IMR-90 (cell line): Measurements from ENCODE around the gene MAP7. TPM values are rescaled to one million over a fixed set of nuclear protein-coding genes. Genes with fewer than 3 reads are reported as not detected.

Experiments used
- ATAC-seq: fragments of 200-7000 bp; cut with Tn5 transposase; 2 replicates; pipeline ENCODE4 v1.9.1; 2020; ENCODE audit warnings: low read depth, mild to moderate bottlenecking, moderate library complexity
- BruUV-seq: library from RNA; stranded (reverse); fragments of 400-500 nt; replicated peaks from 2 replicates; lab custom pipeline; 2021; lab: Mats Ljungman, UMichigan
- CTCF ChIA-PET: fragments of 300-600 bp; formaldehyde crosslinking; extraction: SDS; loops from one replicate; lab custom pipeline; 2021; ENCODE audit warnings: antibody characterized with exemption; lab: Yijun Ruan, JAX
- POLR2A ChIA-PET: fragments of 300-600 bp; sonication (Branson Sonifier 250); formaldehyde crosslinking; loops from one replicate; lab custom pipeline; 2022; ENCODE audit warnings: antibody characterized with exemption; ENCODE audit not compliant: unreplicated experiment; lab: Charles Lee
- DNase-seq: peaks from one replicate; pipeline ENCODE4 v3.0.0; 2013
- H2AFZ ChIP-seq: replicated peaks from 2 replicates; pipeline ENCODE3; 2013; ENCODE audit warnings: low read length, mild to moderate bottlenecking; ENCODE audit not compliant: poor library complexity
- H2AK5ac ChIP-seq: 2 replicates; pipeline ENCODE4 v1.6.1; 2013; ENCODE audit warnings: low read depth, low read length, inconsistent platforms
- H2AK9ac ChIP-seq: replicated peaks from 2 replicates; pipeline ENCODE3; 2013; ENCODE audit warnings: mild to moderate bottlenecking, low read depth, low read length, moderate library complexity; ENCODE audit not compliant: poor library complexity
- H2BK120ac ChIP-seq: 2 replicates; pipeline ENCODE4 v1.6.1; 2013; ENCODE audit warnings: low read depth, low read length, inconsistent platforms
- H2BK15ac ChIP-seq: 3 replicates; pipeline ENCODE4 v1.6.1; 2013; ENCODE audit warnings: low read depth, low read length, inconsistent platforms
- H2BK20ac ChIP-seq: 2 replicates; pipeline ENCODE4 v1.6.1; 2013; ENCODE audit warnings: low read depth, mild to moderate bottlenecking, inconsistent platforms, low read length, moderate library complexity
- H2BK5ac ChIP-seq: 2 replicates; pipeline ENCODE4 v1.6.1; 2013; ENCODE audit warnings: mild to moderate bottlenecking, low read depth, low read length, inconsistent platforms; ENCODE audit not compliant: poor library complexity, severe bottlenecking
- H3K14ac ChIP-seq: replicated peaks from 2 replicates; pipeline ENCODE4 v1.6.1; 2013; ENCODE audit warnings: low read depth, low read length, inconsistent platforms
- H3K18ac ChIP-seq: 2 replicates; pipeline ENCODE4 v1.6.1; 2013; ENCODE audit warnings: low read depth, low read length, control low read depth
- H3K23ac ChIP-seq: 2 replicates; pipeline ENCODE4 v1.6.1; 2013; ENCODE audit warnings: low read depth, low read length, inconsistent platforms
- H3K27ac ChIP-seq: 2 replicates; pipeline ENCODE4 v1.5.1; 2013; ENCODE audit warnings: mild to moderate bottlenecking, control low read depth, low read length; ENCODE audit not compliant: insufficient read depth
- H3K27me3 ChIP-seq: 2 replicates; pipeline ENCODE4 v1.6.1; 2013; ENCODE audit warnings: low read length; ENCODE audit not compliant: control insufficient read depth, insufficient read depth
- H3K36me3 ChIP-seq: 2 replicates; pipeline ENCODE4 v1.6.1; 2013; ENCODE audit warnings: low read length, mixed read lengths; ENCODE audit not compliant: control insufficient read depth, insufficient read depth
- H3K4ac ChIP-seq: 2 replicates; pipeline ENCODE4 v1.6.1; 2013; ENCODE audit warnings: low read depth, low read length, inconsistent platforms
- H3K4me1 ChIP-seq: 2 replicates; pipeline ENCODE4 v1.6.1; 2013; ENCODE audit warnings: low read length, mixed read lengths; ENCODE audit not compliant: control insufficient read depth, insufficient read depth
- H3K4me2 ChIP-seq: 2 replicates; pipeline ENCODE4 v1.6.1; 2013; ENCODE audit warnings: low read depth, mild to moderate bottlenecking, control low read depth, low read length, moderate library complexity
- H3K4me3 ChIP-seq: 2 replicates; pipeline ENCODE4 v1.5.1; 2013; ENCODE audit warnings: low read depth, mild to moderate bottlenecking, control low read depth, low read length, moderate library complexity; ENCODE audit not compliant: insufficient read depth
- H3K56ac ChIP-seq: 2 replicates; pipeline ENCODE4 v1.6.1; 2013; ENCODE audit warnings: low read length, inconsistent platforms; ENCODE audit not compliant: insufficient read depth; ENCODE audit errors: extremely low read depth
- H3K79me1 ChIP-seq, 2 experiments: 2 replicates each; pipeline ENCODE4 v1.6.1; 2013; ENCODE audit warnings: low read length in 2 of 2, inconsistent platforms in 1 of 2, low read depth in 1 of 2
- H3K9ac ChIP-seq: 2 replicates; pipeline ENCODE4 v1.6.1; 2013; ENCODE audit warnings: low read depth, low read length, control low read depth
- H3K9me1 ChIP-seq: 2 replicates; pipeline ENCODE4 v1.6.1; 2013; ENCODE audit warnings: low read length, inconsistent platforms; ENCODE audit not compliant: insufficient read depth
- H3K9me3 ChIP-seq: 2 replicates; pipeline ENCODE4 v1.6.1; 2013; ENCODE audit warnings: low read length; ENCODE audit not compliant: control insufficient read depth, insufficient read depth
- H4K20me1 ChIP-seq: 2 replicates; pipeline ENCODE4 v1.6.1; 2013; ENCODE audit warnings: low read length, inconsistent platforms; ENCODE audit not compliant: insufficient read depth
- H4K5ac ChIP-seq: 2 replicates; pipeline ENCODE4 v1.6.1; 2013; ENCODE audit warnings: mild to moderate bottlenecking, low read depth, low read length, control low read depth
- H4K8ac ChIP-seq, 2 experiments: 2 replicates each; pipeline ENCODE4 v1.6.1; 2013; ENCODE audit warnings: low read depth in 2 of 2, low read length in 2 of 2, control low read depth in 1 of 2, inconsistent platforms in 1 of 2
- H4K91ac ChIP-seq: 2 replicates; pipeline ENCODE4 v1.6.1; 2013; ENCODE audit warnings: low read depth, low read length, inconsistent platforms; ENCODE audit not compliant: insufficient read depth
- CHD1 ChIP-seq: IDR thresholded peaks from 2 replicates; pipeline ENCODE4 v1.6.1; 2012; ENCODE audit warnings: low read depth, low read length, improper control_type of control experiment
- FOS ChIP-seq: fragments of 150-350 bp; IDR thresholded peaks from 2 replicates; pipeline ENCODE4 v1.6.1; 2016; ENCODE audit warnings: low read depth, low read length
- MAFK ChIP-seq: IDR thresholded peaks from 2 replicates; pipeline ENCODE4 v1.6.1; 2012; ENCODE audit warnings: low read depth, low read length, improper control_type of control experiment
- RAD21 ChIP-seq: IDR thresholded peaks from 2 replicates; pipeline ENCODE4 v1.6.1; 2012; ENCODE audit warnings: low read length, improper control_type of control experiment
- RCOR1 ChIP-seq: IDR thresholded peaks from 2 replicates; pipeline ENCODE4 v1.6.1; 2012; ENCODE audit warnings: mild to moderate bottlenecking, low read length, improper control_type of control experiment; ENCODE audit not compliant: insufficient replicate concordance
- SMC3 ChIP-seq: fragments of 150-350 bp; IDR thresholded peaks from 2 replicates; pipeline ENCODE4 v1.6.1; 2016; ENCODE audit warnings: low read depth, mild to moderate bottlenecking, antibody characterized with exemption, low read length, moderate library complexity
- WGBS, 2 experiments: methylation state at CpG; one replicate each; pipeline versions ENCODE4 v1.1.5 to v1.1.7; 2013; ENCODE audit warnings: missing lambda C conversion rate in 2 of 2; ENCODE audit not compliant: insufficient read length in 1 of 2; ENCODE audit errors: extremely low coverage in 2 of 2; 5-methylcytosine and 5-hydroxymethylcytosine counted together
- dilution Hi-C: fragments of 300-500 bp; cut with HindIII; formaldehyde crosslinking; loops from one replicate; pipeline ENCODE4 v1.14.3; 2018; ENCODE audit warnings: low sequenced_read_pairs; ENCODE audit not compliant: unreplicated experiment
- in situ Hi-C: fragments of 300-500 bp; cut with MboI; formaldehyde crosslinking; loops from 3 replicates; pipeline ENCODE4 v1.14.3; 2019; ENCODE audit warnings: low sequenced_read_pairs, inconsistent platforms, mixed read lengths
- intact Hi-C: fragments of 100-400 bp; cut with micrococcal nuclease; formaldehyde crosslinking; loops from 2 replicates; pipeline ENCODE4 v1.10.0; 2022
- polyA plus RNA-seq, 3 experiments: library from polyadenylated mRNA; depleted of rRNA; stranded (reverse); fragments of >200 nt; gene quantifications; 2 replicates each; pipeline ENCODE4 v1.2.3, GENCODE V29; 2012; ENCODE audit warnings: low replicate concordance in 1 of 3
- total RNA-seq: library from RNA; depleted of rRNA; stranded (reverse); fragments of >200 nt; gene quantifications from 2 replicates; pipeline ENCODE4 v1.2.3, GENCODE V29; 2012
- TF ChIP-seq, protein P1 (sequence below): conservative IDR thresholded peaks from 2 replicates; pipeline ENCODE4 v1.5.1; 2012; ENCODE audit warnings: mild to moderate bottlenecking, low read depth, low read length, improper control_type of control experiment
- TF ChIP-seq, protein P2 (sequence below): fragments of 150-350 bp; IDR thresholded peaks from 2 replicates; pipeline ENCODE4 v1.6.1; 2016; ENCODE audit warnings: low read depth, mild to moderate bottlenecking, low read length, moderate library complexity, borderline replicate concordance

The MAP7 gene
- total and polyA plus RNA-seq, 2 of the 4 experiments (the other 2 are of a cell fraction): 0.19 to 0.36 TPM

DNA sequence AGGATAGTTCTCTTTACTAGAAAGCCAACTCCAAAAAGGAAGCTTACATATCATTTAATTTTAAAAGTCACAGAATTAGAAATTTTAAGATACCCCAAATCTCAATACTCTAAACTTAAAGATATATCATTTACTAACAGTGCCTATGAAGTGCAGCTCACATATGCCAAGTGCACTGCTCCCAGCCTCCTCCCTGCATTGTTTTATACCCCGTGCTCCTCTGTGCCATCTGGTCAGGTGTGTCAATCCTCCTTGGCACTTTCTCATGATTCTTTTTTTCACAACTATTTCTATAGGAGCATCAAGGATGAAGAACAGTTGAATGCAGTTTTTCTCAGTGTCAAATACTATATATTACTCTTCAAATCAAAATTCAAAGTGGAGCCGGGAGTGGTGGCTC lies 8.8 kb downstream of the MAP7 start:
- no peak overlapping the region for H3K4me3 ChIP-seq
- BruUV-seq: no TSS peak
- POLR2A ChIA-PET: no interaction called here

More for the DNA sequence above, 8.8 kb downstream of the MAP7 start:
- intact Hi-C loops (loop anchor here (10.0 kb wide), 1 partner anchor 187 kb away; no protein-coding TSS in a partner anchor), in situ Hi-C loops (loop anchor here (25.0 kb wide), 1 partner anchor 1079 kb away; no protein-coding TSS in a partner anchor), dilution Hi-C loops (no loop called here)
- no peak overlapping the region for H4K8ac ChIP-seq
- H2BK120ac ChIP-seq: no peak overlapping the region
- no peaks in the 10 kb centered on the region for H3K4me1 ChIP-seq
- H3K27me3 ChIP-seq: peaks cover 15% of the 10 kb centered on the region
- no peak overlapping the region for H3K4me2 ChIP-seq
- no peak overlapping the region for H3K23ac ChIP-seq
- H4K5ac ChIP-seq: no peak overlapping the region
- H3K9me3 ChIP-seq: no peaks in the 10 kb centered on the region
- no peak overlapping the region for H2AK5ac ChIP-seq
- no peak overlapping the region for H2AFZ ChIP-seq
- WGBS, 2 experiments: no CpG with 5 or more reads among the region's 2 CpGs
- CTCF ChIA-PET: interaction anchor here (1.3 kb wide), 1 partner anchor 9 kb away, joined by 3 read pairs; the partner anchor contains the start of gene MAP7
- H3K56ac ChIP-seq: no peak overlapping the region
- ATAC-seq: no peak
- no peak overlapping the region for H3K27ac ChIP-seq
- H3K9me1 ChIP-seq: no peaks in the 10 kb centered on the region
- TF ChIP-seq CHD1 (no peak), FOS (no peak), RAD21 (no peak), SMC3 (no peak), MAFK (no peak), RCOR1 (no peak)
- TF ChIP-seq, protein P1, sequence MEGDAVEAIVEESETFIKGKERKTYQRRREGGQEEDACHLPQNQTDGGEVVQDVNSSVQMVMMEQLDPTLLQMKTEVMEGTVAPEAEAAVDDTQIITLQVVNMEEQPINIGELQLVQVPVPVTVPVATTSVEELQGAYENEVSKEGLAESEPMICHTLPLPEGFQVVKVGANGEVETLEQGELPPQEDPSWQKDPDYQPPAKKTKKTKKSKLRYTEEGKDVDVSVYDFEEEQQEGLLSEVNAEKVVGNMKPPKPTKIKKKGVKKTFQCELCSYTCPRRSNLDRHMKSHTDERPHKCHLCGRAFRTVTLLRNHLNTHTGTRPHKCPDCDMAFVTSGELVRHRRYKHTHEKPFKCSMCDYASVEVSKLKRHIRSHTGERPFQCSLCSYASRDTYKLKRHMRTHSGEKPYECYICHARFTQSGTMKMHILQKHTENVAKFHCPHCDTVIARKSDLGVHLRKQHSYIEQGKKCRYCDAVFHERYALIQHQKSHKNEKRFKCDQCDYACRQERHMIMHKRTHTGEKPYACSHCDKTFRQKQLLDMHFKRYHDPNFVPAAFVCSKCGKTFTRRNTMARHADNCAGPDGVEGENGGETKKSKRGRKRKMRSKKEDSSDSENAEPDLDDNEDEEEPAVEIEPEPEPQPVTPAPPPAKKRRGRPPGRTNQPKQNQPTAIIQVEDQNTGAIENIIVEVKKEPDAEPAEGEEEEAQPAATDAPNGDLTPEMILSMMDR: no peak
- TF ChIP-seq, protein P2, sequence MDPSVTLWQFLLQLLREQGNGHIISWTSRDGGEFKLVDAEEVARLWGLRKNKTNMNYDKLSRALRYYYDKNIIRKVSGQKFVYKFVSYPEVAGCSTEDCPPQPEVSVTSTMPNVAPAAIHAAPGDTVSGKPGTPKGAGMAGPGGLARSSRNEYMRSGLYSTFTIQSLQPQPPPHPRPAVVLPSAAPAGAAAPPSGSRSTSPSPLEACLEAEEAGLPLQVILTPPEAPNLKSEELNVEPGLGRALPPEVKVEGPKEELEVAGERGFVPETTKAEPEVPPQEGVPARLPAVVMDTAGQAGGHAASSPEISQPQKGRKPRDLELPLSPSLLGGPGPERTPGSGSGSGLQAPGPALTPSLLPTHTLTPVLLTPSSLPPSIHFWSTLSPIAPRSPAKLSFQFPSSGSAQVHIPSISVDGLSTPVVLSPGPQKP: no peak
- no peak overlapping the region for H2BK15ac ChIP-seq
- no peak overlapping the region for H3K9ac ChIP-seq
- no peaks in the 10 kb centered on the region for H3K36me3 ChIP-seq
- no peak for DNase-seq
- no peak overlapping the region for H3K14ac ChIP-seq
- no peak overlapping the region for H3K18ac ChIP-seq
- no peaks in the 10 kb centered on the region for H3K79me1 ChIP-seq
- no peak overlapping the region for H2BK20ac ChIP-seq
- no peak overlapping the region for H4K91ac ChIP-seq
- H2BK5ac ChIP-seq: no peak overlapping the region
- H4K20me1 ChIP-seq: no peaks in the 10 kb centered on the region
- H2AK9ac ChIP-seq: no peak overlapping the region
- H3K4ac ChIP-seq: no peak overlapping the region
